ENCODE measurements around the gene ZC3H7B. TPM values are rescaled to one million over a fixed set of nuclear protein-coding genes. Genes with fewer than 3 reads are reported as not detected.

The ZC3H7B gene
- total and polyA plus RNA-seq, 7 donors: 13.2 to 43.3 (median 24.3) TPM

DNA sequence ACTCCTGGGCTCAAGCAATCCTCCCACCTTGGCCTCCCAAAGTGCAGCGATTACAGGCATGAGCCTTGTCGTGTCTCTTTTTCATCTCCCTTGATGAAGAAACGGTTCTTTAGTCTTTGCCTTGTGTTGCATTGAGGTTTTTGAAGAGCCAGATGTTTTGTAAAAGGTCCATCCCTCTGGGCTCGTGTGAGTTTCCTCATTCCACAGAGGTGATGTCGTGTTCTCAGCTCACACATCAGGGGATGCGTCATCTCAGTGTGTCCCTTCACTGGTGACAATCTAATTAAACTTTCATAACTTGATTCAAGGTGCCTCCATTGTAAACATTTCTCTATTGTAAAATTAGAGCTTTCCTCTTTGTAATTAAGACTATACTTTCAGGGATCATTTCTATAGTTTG lies 50.7 kb downstream of the ZC3H7B start:
- H3K4me3 ChIP-seq: no peak overlapping the region
- DNase-seq: peak; percentile 65
- intact Hi-C loops (cut with DNase I): no loop called here
- 66 to 76% methylated on average over 6 of the region's 6 CpGs for WGBS, 2 donors
- no peaks in the 10 kb centered on the region for H3K9me3 ChIP-seq
- TF ChIP-seq, protein P1, sequence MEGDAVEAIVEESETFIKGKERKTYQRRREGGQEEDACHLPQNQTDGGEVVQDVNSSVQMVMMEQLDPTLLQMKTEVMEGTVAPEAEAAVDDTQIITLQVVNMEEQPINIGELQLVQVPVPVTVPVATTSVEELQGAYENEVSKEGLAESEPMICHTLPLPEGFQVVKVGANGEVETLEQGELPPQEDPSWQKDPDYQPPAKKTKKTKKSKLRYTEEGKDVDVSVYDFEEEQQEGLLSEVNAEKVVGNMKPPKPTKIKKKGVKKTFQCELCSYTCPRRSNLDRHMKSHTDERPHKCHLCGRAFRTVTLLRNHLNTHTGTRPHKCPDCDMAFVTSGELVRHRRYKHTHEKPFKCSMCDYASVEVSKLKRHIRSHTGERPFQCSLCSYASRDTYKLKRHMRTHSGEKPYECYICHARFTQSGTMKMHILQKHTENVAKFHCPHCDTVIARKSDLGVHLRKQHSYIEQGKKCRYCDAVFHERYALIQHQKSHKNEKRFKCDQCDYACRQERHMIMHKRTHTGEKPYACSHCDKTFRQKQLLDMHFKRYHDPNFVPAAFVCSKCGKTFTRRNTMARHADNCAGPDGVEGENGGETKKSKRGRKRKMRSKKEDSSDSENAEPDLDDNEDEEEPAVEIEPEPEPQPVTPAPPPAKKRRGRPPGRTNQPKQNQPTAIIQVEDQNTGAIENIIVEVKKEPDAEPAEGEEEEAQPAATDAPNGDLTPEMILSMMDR (IDR thresholded peaks at IDR 0.05): no peak
- TF ChIP-seq POLR2A (IDR thresholded peaks at IDR 0.05): no peak
- no peak for TF ChIP-seq POLR2AphosphoS5 (IDR thresholded peaks at IDR 0.05)
- no peak for TF ChIP-seq EP300 (IDR thresholded peaks at IDR 0.05)
- peak overlapping the region in 1 of 4 donors; percentile 27 for H3K27ac ChIP-seq
- H3K4me1 ChIP-seq: no peaks in the 10 kb centered on the region
- H3K27me3 ChIP-seq: no peaks in the 10 kb centered on the region
- H3K36me3 ChIP-seq: peaks cover 38 to 100% (median 77%) of the 10 kb centered on the region in 4 donors

DNA sequence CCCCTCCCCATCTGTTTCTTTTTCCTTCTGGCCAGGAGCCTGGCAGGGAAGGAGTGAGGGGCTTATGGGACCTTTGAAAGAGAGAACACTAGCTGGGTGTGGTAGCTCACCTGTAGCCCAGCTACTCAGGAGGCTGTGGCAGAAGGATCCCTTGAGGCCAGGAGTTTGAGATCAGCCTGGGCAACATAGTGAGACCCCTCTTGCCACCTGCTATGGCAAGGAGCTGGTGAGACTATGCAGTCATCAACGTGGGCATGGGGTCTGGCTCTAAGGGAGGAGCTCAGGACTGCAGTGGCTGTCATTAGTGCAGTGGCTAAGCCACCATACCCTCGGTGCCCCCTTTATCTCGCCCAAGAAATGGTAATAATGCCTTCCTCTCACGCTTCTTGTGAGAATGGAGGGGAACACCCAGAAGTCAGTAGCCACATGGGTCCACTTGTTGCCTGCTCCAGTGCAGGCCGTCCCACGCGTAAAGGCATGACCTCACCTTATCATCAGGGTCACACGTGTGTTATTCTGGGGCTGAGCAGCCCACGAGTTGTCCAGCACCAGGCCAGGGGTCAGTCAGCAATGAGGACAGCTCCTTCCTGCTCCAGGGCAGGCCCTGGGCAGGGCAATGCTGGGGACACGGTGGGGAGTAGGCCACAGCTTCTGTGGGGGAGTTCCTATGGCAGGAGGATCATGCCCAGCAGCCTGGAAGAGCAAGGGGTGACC lies 52.7 kb downstream of the ZC3H7B start:
- no peak overlapping the region for H3K4me3 ChIP-seq
- H3K36me3 ChIP-seq: peaks cover 24 to 96% (median 65%) of the 10 kb centered on the region in 4 donors
- no peaks in the 10 kb centered on the region for H3K9me3 ChIP-seq
- H3K27me3 ChIP-seq: no peaks in the 10 kb centered on the region
- WGBS, 2 donors: 87 to 92% methylated on average over 10 of the region's 10 CpGs
- H3K4me1 ChIP-seq: no peaks in the 10 kb centered on the region
- no peak for DNase-seq
- no peak overlapping the region for H3K27ac ChIP-seq
- TF ChIP-seq POLR2AphosphoS5 (IDR thresholded peaks at IDR 0.05) (no peak), POLR2A (IDR thresholded peaks at IDR 0.05) (no peak), EP300 (IDR thresholded peaks at IDR 0.05) (no peak)
- TF ChIP-seq, protein P1 (IDR thresholded peaks at IDR 0.05): no peak
- intact Hi-C loops (cut with DNase I): no loop called here

DNA sequence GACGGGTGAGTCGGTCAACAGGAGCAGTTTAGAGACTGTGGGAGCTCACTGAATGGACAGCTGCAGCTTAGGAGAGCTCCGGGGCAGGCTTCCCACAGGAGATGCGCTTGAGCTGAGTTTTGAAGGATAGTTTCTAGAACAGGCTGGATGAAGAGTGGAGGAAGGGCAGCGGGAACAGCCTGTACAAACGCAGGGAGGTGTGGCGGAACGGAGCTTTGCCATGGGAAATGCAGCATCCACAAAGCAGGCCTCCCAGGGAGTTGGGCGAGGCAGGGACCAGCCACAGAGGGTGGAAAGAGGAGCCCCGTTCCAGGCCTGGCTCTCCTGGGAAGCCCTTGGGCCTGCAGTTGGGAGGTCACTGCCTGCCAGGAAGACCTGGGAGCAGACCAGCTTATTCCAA lies 53.7 kb downstream of the ZC3H7B start:
- no peak overlapping the region for H3K4me3 ChIP-seq
- TF ChIP-seq, protein P1 (IDR thresholded peaks at IDR 0.05): no peak
- TF ChIP-seq POLR2AphosphoS5 (IDR thresholded peaks at IDR 0.05): no peak
- no peak for TF ChIP-seq EP300 (IDR thresholded peaks at IDR 0.05)
- no peak for TF ChIP-seq POLR2A (IDR thresholded peaks at IDR 0.05)
- no peaks in the 10 kb centered on the region for H3K9me3 ChIP-seq
- intact Hi-C loops (cut with DNase I): no loop called here
- no peaks in the 10 kb centered on the region for H3K4me1 ChIP-seq
- H3K27me3 ChIP-seq: no peaks in the 10 kb centered on the region
- H3K36me3 ChIP-seq: peaks cover 18 to 86% (median 57%) of the 10 kb centered on the region in 4 donors
- WGBS, 2 donors: 86 to 93% methylated on average over 10 of the region's 10 CpGs
- no peak overlapping the region for H3K27ac ChIP-seq
- DNase-seq: no peak

DNA sequence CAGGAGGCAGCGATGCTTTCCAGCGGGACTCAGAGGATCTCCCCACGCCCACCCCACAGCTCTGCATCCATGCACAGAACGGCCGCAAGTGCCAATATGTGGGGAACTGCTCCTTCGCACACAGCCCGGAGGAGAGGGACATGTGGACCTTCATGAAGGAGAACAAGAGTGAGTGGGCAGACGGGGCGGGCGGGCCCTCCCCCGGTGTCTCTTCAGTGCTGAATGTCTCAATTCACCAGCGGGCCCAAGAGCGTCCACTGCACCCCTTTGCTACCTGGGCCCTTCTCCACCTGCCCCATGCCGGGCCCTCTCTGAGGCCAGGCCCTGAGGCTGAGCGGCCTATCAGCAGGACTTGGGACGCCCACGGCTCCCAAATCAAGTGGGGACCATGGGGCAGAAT lies 54.6 kb downstream of the ZC3H7B start:
- no peak for DNase-seq
- intact Hi-C loops (cut with DNase I): no loop called here
- WGBS, 2 donors: 96 to 98% methylated on average over 17 of the region's 17 CpGs
- no peaks in the 10 kb centered on the region for H3K9me3 ChIP-seq
- no peaks in the 10 kb centered on the region for H3K4me1 ChIP-seq
- TF ChIP-seq, protein P1 (IDR thresholded peaks at IDR 0.05): no peak
- TF ChIP-seq POLR2AphosphoS5 (IDR thresholded peaks at IDR 0.05) (no peak), EP300 (IDR thresholded peaks at IDR 0.05) (no peak), POLR2A (IDR thresholded peaks at IDR 0.05) (no peak)
- peaks cover 17 to 77% (median 52%) of the 10 kb centered on the region in 4 donors for H3K36me3 ChIP-seq
- H3K4me3 ChIP-seq: no peak overlapping the region
- no peak overlapping the region for H3K27ac ChIP-seq
- no peaks in the 10 kb centered on the region for H3K27me3 ChIP-seq
